Measurements from ENCODE around the gene THAP3.

Gene THAP3, protein sequence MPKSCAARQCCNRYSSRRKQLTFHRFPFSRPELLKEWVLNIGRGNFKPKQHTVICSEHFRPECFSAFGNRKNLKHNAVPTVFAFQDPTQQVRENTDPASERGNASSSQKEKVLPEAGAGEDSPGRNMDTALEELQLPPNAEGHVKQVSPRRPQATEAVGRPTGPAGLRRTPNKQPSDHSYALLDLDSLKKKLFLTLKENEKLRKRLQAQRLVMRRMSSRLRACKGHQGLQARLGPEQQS

DNA sequence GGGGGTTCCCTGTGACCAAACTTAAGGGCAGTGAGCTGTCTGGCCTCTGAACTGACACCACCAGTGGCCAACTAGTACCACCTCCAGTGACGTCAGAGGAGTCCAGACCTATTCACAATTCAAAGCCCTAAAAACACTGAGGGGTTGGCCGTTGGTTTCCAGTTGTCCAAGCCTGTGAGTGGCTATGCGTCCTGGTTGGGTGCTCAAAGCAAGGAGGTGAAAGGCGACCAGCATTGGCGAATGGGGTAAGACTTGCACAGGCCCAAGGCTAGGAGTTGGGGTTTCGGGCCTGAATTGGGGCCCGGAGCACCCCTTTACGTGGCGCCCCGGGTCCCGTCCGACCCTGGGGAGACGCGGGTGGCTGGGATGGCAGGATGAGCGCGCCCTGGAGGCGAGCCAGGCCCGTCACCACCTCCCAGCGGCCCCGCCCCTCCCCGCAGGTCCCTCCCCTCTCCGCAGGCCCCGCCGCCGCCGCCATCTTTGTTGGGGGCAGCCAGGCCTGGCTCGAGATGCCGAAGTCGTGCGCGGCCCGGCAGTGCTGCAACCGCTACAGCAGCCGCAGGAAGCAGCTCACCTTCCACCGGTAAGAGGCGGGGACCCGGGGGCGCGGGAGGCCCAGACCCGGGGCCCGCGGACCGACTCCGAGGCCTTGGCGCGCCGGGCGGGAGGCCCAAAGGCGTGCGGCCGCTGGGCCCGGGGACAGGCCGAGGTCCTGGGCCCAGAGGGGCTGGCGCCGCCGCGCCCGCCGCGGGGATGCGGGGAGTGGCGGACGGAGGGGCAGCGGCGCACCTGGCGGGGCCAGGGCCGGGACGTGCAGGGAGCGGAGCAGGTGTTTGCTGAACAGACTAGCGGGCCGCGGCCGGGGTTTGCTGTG is at the start of gene THAP3:
Gene THAP3 (plus strand): TSS at position 159 of the 874 bp plus-strand sequence. CDS start 351 bp downstream, at position 510.
- no peak for DNase-seq (ENCODE audit: low read depth)
- H3K4me3 ChIP-seq (ENCODE audit: low read depth, low read length) = peak within 1 kb of the TSS; percentile 78
- TF ChIP-seq, protein P1, sequence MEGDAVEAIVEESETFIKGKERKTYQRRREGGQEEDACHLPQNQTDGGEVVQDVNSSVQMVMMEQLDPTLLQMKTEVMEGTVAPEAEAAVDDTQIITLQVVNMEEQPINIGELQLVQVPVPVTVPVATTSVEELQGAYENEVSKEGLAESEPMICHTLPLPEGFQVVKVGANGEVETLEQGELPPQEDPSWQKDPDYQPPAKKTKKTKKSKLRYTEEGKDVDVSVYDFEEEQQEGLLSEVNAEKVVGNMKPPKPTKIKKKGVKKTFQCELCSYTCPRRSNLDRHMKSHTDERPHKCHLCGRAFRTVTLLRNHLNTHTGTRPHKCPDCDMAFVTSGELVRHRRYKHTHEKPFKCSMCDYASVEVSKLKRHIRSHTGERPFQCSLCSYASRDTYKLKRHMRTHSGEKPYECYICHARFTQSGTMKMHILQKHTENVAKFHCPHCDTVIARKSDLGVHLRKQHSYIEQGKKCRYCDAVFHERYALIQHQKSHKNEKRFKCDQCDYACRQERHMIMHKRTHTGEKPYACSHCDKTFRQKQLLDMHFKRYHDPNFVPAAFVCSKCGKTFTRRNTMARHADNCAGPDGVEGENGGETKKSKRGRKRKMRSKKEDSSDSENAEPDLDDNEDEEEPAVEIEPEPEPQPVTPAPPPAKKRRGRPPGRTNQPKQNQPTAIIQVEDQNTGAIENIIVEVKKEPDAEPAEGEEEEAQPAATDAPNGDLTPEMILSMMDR (IDR thresholded peaks at IDR 0.05; ENCODE audit: control insufficient read depth, extremely low read depth, insufficient read depth) = no peak

DNA sequence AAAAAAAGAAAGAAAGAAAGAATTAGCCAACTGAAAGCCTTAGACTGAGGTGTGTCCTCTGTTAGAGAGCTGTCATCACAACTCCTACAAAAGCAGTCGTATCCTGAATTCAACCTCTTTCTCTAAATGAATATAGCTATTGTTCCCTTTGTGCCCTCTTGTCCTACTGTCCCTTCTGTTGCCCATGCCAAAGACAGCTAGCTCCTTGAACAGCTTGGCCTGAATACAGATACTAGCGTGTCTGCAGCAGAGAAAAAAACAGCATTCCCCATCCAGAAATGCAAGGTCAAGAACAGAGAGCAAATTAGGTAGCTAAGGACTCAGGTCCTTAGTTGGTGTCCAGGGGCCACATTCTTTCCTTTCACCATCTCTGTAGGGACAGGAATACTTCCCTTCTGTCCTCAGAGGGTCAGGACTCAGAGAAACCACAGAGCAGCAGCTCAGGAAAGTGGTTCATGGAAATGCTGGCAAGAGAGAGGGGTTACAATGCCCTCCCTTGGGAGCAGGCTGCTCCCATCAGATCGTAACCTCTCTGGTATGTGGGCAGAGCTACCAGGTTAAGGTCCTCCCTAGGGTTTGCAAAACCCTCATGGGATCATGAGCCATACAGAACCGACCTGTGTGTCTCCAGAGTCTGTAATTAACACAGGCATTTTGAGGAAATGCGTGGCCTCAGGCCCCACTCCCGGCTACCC is 46.7 kb upstream of the THAP3 start:
- H3K4me3 ChIP-seq (ENCODE audit: low read depth, low read length) = no peak overlapping the region
- TF ChIP-seq, protein P1 (IDR thresholded peaks at IDR 0.05; ENCODE audit: control insufficient read depth, extremely low read depth, insufficient read depth) = no peak
- DNase-seq (ENCODE audit: low read depth) = no peak

DNA sequence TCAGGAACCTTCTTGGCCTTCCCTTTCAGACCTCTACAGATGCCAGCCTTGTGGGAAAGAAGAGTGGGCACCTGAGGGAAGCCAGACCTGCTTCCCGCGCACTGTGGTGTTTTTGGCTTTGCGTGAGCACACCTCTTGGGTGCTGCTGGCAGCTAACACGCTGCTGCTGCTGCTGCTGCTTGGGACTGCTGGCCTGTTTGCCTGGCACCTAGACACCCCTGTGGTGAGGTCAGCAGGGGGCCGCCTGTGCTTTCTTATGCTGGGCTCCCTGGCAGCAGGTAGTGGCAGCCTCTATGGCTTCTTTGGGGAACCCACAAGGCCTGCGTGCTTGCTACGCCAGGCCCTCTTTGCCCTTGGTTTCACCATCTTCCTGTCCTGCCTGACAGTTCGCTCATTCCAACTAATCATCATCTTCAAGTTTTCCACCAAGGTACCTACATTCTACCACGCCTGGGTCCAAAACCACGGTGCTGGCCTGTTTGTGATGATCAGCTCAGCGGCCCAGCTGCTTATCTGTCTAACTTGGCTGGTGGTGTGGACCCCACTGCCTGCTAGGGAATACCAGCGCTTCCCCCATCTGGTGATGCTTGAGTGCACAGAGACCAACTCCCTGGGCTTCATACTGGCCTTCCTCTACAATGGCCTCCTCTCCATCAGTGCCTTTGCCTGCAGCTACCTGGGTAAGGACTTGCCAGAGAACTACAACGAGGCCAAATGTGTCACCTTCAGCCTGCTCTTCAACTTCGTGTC is 45.9 kb upstream of the THAP3 start:
- no peak for DNase-seq (ENCODE audit: low read depth)
- TF ChIP-seq, protein P1 (IDR thresholded peaks at IDR 0.05; ENCODE audit: control insufficient read depth, extremely low read depth, insufficient read depth) = no peak
- H3K4me3 ChIP-seq (ENCODE audit: low read depth, low read length) = peak overlapping the region; percentile 95

DNA sequence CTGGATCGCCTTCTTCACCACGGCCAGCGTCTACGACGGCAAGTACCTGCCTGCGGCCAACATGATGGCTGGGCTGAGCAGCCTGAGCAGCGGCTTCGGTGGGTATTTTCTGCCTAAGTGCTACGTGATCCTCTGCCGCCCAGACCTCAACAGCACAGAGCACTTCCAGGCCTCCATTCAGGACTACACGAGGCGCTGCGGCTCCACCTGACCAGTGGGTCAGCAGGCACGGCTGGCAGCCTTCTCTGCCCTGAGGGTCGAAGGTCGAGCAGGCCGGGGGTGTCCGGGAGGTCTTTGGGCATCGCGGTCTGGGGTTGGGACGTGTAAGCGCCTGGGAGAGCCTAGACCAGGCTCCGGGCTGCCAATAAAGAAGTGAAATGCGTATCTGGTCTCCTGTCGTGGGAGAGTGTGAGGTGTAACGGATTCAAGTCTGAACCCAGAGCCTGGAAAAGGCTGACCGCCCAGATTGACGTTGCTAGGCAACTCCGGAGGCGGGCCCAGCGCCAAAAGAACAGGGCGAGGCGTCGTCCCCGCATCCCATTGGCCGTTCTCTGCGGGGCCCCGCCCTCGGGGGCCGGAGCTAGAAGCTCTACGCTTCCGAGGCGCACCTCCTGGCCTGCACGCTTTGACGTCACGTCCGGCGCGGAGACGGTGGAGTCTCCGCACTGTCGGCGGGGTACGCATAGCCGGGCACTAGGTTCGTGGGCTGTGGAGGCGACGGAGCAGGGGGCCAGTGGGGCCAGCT is 45.1 kb upstream of the THAP3 start, which contains the start of gene ZBTB48:
Gene ZBTB48 (plus strand): TSS at position 621 of the 745 bp plus-strand sequence. CDS start 616 bp downstream, outside the sequence.
- peak; percentile 90 for DNase-seq (ENCODE audit: low read depth)
- H3K4me3 ChIP-seq (ENCODE audit: low read depth, low read length) = peak within 1 kb of the TSS; percentile 95
- TF ChIP-seq, protein P1 (IDR thresholded peaks at IDR 0.05; ENCODE audit: control insufficient read depth, extremely low read depth, insufficient read depth) = no peak

DNA sequence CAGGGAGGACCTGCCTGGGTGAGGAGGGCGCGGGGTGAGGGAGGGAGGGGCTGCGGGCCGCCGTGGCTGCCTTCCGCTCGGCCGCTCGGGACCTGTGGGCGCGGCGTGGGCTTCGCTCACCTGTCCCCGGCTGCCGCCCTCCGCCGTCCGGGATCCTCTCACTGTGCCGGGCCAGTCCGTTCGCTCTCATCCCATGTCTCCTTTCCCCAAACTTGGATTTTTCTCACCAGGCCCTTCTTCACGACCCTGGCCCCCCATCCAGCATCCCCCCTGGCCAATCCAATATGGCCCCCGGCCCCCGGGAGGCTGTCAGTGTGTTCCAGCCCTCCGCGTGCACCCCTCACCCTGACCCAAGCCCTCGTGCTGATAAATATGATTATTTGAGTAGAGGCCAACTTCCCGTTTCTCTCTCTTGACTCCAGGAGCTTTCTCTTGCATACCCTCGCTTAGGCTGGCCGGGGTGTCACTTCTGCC is 44.5 kb upstream of the THAP3 start:
- peak overlapping the region; percentile 95 for H3K4me3 ChIP-seq (ENCODE audit: low read depth, low read length)
- no peak for DNase-seq (ENCODE audit: low read depth)
- TF ChIP-seq, protein P1 (IDR thresholded peaks at IDR 0.05; ENCODE audit: control insufficient read depth, extremely low read depth, insufficient read depth) = no peak

Measured in LNCaP clone FGC (cell line).